Left lung (tissue), 10 donors: Measurements from ENCODE around the gene SFI1. TPM values are rescaled to one million over a fixed set of nuclear protein-coding genes. Genes with fewer than 3 reads are reported as not detected.

Source experiments
- ATAC-seq: fragments of 200-7000 bp; cut with Tn5 transposase; one replicate; pipeline ENCODE4 v1.9.1; 2020; ENCODE audit warnings: moderate library complexity
- DNase-seq, 4 donors: peaks; one replicate each; pipeline ENCODE4 v3.0.0-alpha.2; 2013 to 2020
- H3K27ac ChIP-seq, 2 donors: fragments of 200-600 bp; sonication (generic) in 1 of 2; one replicate each; pipeline versions ENCODE4 v1.5.0 to v1.8.0; 2020 to 2021
- H3K27me3 ChIP-seq, 2 donors: fragments of 200-600 bp; sonication (generic) in 1 of 2; one replicate each; pipeline versions ENCODE4 v1.5.0 to v1.8.0; 2020 to 2021
- H3K36me3 ChIP-seq, 2 donors: fragments of 200-600 bp; sonication (generic) in 1 of 2; one replicate each; pipeline versions ENCODE4 v1.5.0 to v1.8.0; 2020 to 2021
- H3K4me1 ChIP-seq, 2 donors: fragments of 200-600 bp; one replicate each; pipeline ENCODE4 v1.8.0; 2021
- H3K4me3 ChIP-seq, 2 donors: fragments of 200-600 bp; sonication (generic) in 1 of 2; one replicate each; pipeline versions ENCODE4 v1.5.0 to v1.8.0; 2020 to 2021; ENCODE audit warnings: mild to moderate bottlenecking in 1 of 2
- H3K9me3 ChIP-seq, 2 donors: fragments of 200-600 bp; sonication (generic) in 1 of 2; one replicate each; pipeline versions ENCODE4 v1.5.0 to v1.8.0; 2020 to 2021
- CTCF ChIP-seq, 2 donors: fragments of 200-600 bp; sonication (generic) in 1 of 2; IDR thresholded peaks; one replicate each; pipeline versions ENCODE4 v1.5.0 to v1.8.0; 2021; ENCODE audit warnings: antibody characterized with exemption in 2 of 2
- intact Hi-C, 2 donors: fragments of 100-400 bp; cut with DNase I; formaldehyde crosslinking; loops; one replicate each; pipeline versions ENCODE4 v1.11.2 to v1.14.2; 2022
- polyA plus RNA-seq, 6 donors: library from polyadenylated mRNA; unstranded; fragments of 120-200 nt; gene quantifications; one replicate each; pipeline ENCODE4 v1.2.1, GENCODE V29; 2013; ENCODE audit not compliant: insufficient read length in 6 of 6
- total RNA-seq, 2 donors: library from RNA; stranded (reverse); fragmentation: NEBNext Ultra II Directional; extraction: Animal tissue kit (Norgen Biotek cat#: 25700); gene quantifications; one replicate each; pipeline ENCODE4 v1.2.1, GENCODE V29; 2021
- donor health status: DM: no; HTN: yes; CAD: no.
- donor health status: DM: no; HTN: no; CAD: no.

SFI1 gene
- total and polyA plus RNA-seq, 8 donors = 27.6 to 40.7 (median 35.2) TPM

- Histone ChIP-seq H3K9me3 (no peaks in the 10 kb centered on the region), H3K4me3 (no peak overlapping the region), H3K27ac (no peak overlapping the region), H3K27me3 (no peaks in the 10 kb centered on the region), H3K4me1 (peaks cover 0 to 27% of the 10 kb centered on the region in 2 donors), H3K36me3 (peaks cover 0 to 67% of the 10 kb centered on the region in 2 donors)
- DNase-seq = no peak
- ATAC-seq = no peak
- no peak for TF ChIP-seq CTCF (IDR thresholded peaks at IDR 0.05)
- intact Hi-C loops = no loop called here
Measured at GRCh38 chr22:31618057-31618456, 121.7 kb downstream of the SFI1 start.

DNA sequence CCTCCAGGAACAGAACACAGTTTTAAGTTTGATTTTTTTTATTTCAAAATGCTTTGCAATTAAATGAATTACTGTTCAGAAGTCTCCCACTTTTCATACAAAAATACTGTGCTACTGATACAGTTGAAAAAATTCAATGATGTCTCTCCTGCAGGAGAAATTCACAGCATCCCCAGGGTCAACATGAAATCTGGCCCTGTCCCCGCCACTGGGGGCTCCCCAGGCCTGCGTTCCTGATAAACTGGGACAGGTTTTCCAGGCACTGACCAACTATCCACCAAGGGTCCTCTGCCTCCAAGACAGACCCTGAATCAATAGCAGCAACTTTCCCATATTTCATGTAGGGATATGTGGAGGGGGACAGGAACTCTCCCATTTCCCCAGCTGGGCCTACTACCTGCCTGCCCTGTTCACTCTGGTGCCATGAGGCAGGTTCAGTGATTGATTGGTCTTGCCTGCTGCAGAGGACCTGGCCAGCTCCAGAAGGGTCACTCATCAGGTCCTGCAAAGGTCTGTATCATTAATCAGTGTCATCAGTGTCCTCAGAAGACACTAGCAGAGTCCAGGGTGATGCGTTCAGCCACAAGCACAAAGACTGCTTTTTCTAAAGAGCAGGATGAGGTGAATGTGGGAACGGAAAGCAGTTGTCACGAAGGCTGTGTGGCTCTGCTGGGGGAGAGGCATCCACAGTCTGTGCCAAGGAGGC, 122.3 kb downstream of the SFI1 start:
- H3K27me3 ChIP-seq = no peaks in the 10 kb centered on the region
- no peak for DNase-seq
- H3K4me3 ChIP-seq = no peak overlapping the region
- no peak overlapping the region for H3K27ac ChIP-seq
- H3K4me1 ChIP-seq = peaks cover 0 to 29% of the 10 kb centered on the region in 2 donors
- intact Hi-C loops = no loop called here
- no peak for ATAC-seq
- no peak for TF ChIP-seq CTCF (IDR thresholded peaks at IDR 0.05)
- peaks cover 0 to 73% of the 10 kb centered on the region in 2 donors for H3K36me3 ChIP-seq
- H3K9me3 ChIP-seq = no peaks in the 10 kb centered on the region

- ATAC-seq (no peak), DNase-seq (no peak)
- peaks cover 0 to 26% of the 10 kb centered on the region in 2 donors for H3K4me1 ChIP-seq
- no peak overlapping the region for H3K4me3 ChIP-seq
- H3K27me3 ChIP-seq = no peaks in the 10 kb centered on the region
- intact Hi-C loops = no loop called here
- TF ChIP-seq CTCF (IDR thresholded peaks at IDR 0.05) = no peak
- peaks cover 0 to 78% of the 10 kb centered on the region in 2 donors for H3K36me3 ChIP-seq
- no peak overlapping the region for H3K27ac ChIP-seq
- no peaks in the 10 kb centered on the region for H3K9me3 ChIP-seq
Measured at GRCh38 chr22:31619611-31620300, 123.4 kb downstream of the SFI1 start.

GRCh38 chr22:31620756-31621480, 124.6 kb downstream of the SFI1 start:
- TF ChIP-seq CTCF (IDR thresholded peaks at IDR 0.05) = no peak
- intact Hi-C loops = no loop called here

More at GRCh38 chr22:31620756-31621480, 124.6 kb downstream of the SFI1 start:
- no peaks in the 10 kb centered on the region for H3K9me3 ChIP-seq
- peaks cover 2 to 28% of the 10 kb centered on the region in 2 donors for H3K4me1 ChIP-seq
- no peak for ATAC-seq
- no peak for DNase-seq
- no peak overlapping the region for H3K27ac ChIP-seq
- H3K36me3 ChIP-seq = peaks cover 0 to 89% of the 10 kb centered on the region in 2 donors
- no peak overlapping the region for H3K4me3 ChIP-seq
- no peaks in the 10 kb centered on the region for H3K27me3 ChIP-seq
